Testis (tissue), 2 donors: ENCODE results near the gene FAM117B.

Experiments
- POLR2A ChIP-seq: fragments of 450-650 bp; IDR thresholded peaks from one replicate; pipeline ENCODE4 v1.6.1; 2017; ENCODE audit warnings: antibody characterized with exemption, mild to moderate bottlenecking, moderate library complexity
- TF ChIP-seq, protein P1 (sequence below), 3 experiments: fragments of 450-650 bp in 2 of 3; fragments of 200-600 bp in 1 of 3; sonication (generic) in 1 of 3; IDR thresholded peaks; one replicate each; pipeline ENCODE4 v1.5.1; 2016 to 2019; ENCODE audit warnings: antibody characterized with exemption in 3 of 3, mild to moderate bottlenecking in 2 of 3, moderate library complexity in 1 of 3

- TF ChIP-seq, protein P1, sequence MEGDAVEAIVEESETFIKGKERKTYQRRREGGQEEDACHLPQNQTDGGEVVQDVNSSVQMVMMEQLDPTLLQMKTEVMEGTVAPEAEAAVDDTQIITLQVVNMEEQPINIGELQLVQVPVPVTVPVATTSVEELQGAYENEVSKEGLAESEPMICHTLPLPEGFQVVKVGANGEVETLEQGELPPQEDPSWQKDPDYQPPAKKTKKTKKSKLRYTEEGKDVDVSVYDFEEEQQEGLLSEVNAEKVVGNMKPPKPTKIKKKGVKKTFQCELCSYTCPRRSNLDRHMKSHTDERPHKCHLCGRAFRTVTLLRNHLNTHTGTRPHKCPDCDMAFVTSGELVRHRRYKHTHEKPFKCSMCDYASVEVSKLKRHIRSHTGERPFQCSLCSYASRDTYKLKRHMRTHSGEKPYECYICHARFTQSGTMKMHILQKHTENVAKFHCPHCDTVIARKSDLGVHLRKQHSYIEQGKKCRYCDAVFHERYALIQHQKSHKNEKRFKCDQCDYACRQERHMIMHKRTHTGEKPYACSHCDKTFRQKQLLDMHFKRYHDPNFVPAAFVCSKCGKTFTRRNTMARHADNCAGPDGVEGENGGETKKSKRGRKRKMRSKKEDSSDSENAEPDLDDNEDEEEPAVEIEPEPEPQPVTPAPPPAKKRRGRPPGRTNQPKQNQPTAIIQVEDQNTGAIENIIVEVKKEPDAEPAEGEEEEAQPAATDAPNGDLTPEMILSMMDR (IDR thresholded peaks at IDR 0.05) = no peak
- TF ChIP-seq POLR2A = no peak
Observed at GRCh38 chr2:202592566-202592965, 42.2 kb upstream of the FAM117B start.
